B cell (primary cell): ENCODE data around the gene DRAXIN. TPM values are rescaled to one million over a fixed set of nuclear protein-coding genes. Genes with fewer than 3 reads are reported as not detected.

Experiments used
- ATAC-seq: fragments of 200-7000 bp; cut with Tn5 transposase; one replicate; pipeline ENCODE4 v1.10.0; 2021; ENCODE audit warnings: low read depth, mild to moderate bottlenecking, moderate number of reproducible peaks, moderate library complexity
- CTCF ChIA-PET: fragments of 350-600 bp; sonication (Branson Sonifier 250); formaldehyde crosslinking; loops from one replicate; lab custom pipeline; 2021; ENCODE audit warnings: antibody characterized with exemption, inconsistent platforms; lab: Charles Lee
- POLR2A ChIA-PET: fragments of 350-600 bp; sonication (Branson Sonifier 250); formaldehyde crosslinking; loops from one replicate; lab custom pipeline; 2021; ENCODE audit warnings: antibody characterized with exemption; lab: Charles Lee
- DNase-seq: peaks from one replicate; pipeline ENCODE4 v3.0.0; 2013
- H2AFZ ChIP-seq: 2 replicates; pipeline ENCODE4 v1.6.1; 2012; ENCODE audit warnings: mild to moderate bottlenecking, low read depth, low read length; ENCODE audit not compliant: insufficient read depth, poor library complexity, severe bottlenecking
- H3K27ac ChIP-seq, 2 donors: 1 replicate in 1 of 2; 2 replicates in 1 of 2; pipeline ENCODE4 v1.5.1; 2012 to 2013; ENCODE audit warnings: low read length in 2 of 2, mild to moderate bottlenecking in 2 of 2, moderate library complexity in 1 of 2
- H3K27me3 ChIP-seq, 4 experiments: fragments of 200-600 bp in 1 of 4; sonication (generic) in 1 of 4; replicated peaks in 1 of 4; 1 replicate in 2 of 4; 2 replicates in 2 of 4; pipeline versions ENCODE4 v1.6.1 to v1.7.0; 2013 to 2016; ENCODE audit warnings: low read length in 3 of 4, mild to moderate bottlenecking in 2 of 4, mixed read lengths in 1 of 4, moderate library complexity in 1 of 4; ENCODE audit not compliant: insufficient read depth in 4 of 4, control insufficient read depth in 3 of 4; ENCODE audit errors: control extremely low read depth in 1 of 4
- H3K36me3 ChIP-seq, 2 experiments: replicated peaks in 1 of 2; 1 replicate in 1 of 2; 2 replicates in 1 of 2; pipeline versions ENCODE4 v1.6.1 to v1.7.1; 2013; ENCODE audit warnings: low read length in 1 of 2; ENCODE audit not compliant: insufficient read depth in 2 of 2, control insufficient read depth in 1 of 2; ENCODE audit errors: control extremely low read depth in 1 of 2, extremely low read depth in 1 of 2
- H3K4me1 ChIP-seq, 2 donors: fragments of 200-600 bp in 1 of 2; sonication (generic) in 1 of 2; 1 replicate in 1 of 2; 2 replicates in 1 of 2; pipeline versions ENCODE4 v1.5.1 to v1.6.1; 2013 to 2017; ENCODE audit warnings: low read length in 2 of 2; ENCODE audit not compliant: control insufficient read depth in 2 of 2, insufficient read depth in 2 of 2
- H3K4me2 ChIP-seq: replicated peaks from 2 replicates; pipeline ENCODE3; 2012; ENCODE audit warnings: mild to moderate bottlenecking, low read depth, low read length; ENCODE audit not compliant: poor library complexity, severe bottlenecking
- H3K4me3 ChIP-seq, 5 experiments: fragments of 200-600 bp in 1 of 5; sonication (generic) in 1 of 5; 1 replicate in 3 of 5; 2 replicates in 2 of 5; pipeline versions ENCODE4 v1.5.1 to v1.7.0; 2011 to 2016; ENCODE audit warnings: low read length in 4 of 5, mild to moderate bottlenecking in 4 of 5, low read depth in 2 of 5, control low read depth in 1 of 5, moderate library complexity in 1 of 5; ENCODE audit not compliant: insufficient read depth in 1 of 5; ENCODE audit errors: control extremely low read depth in 1 of 5, extremely low read depth in 1 of 5
- H3K79me2 ChIP-seq: fragments of 200-600 bp; sonication (generic); one replicate; pipeline ENCODE4 v1.6.0; 2016; ENCODE audit warnings: low read length; ENCODE audit not compliant: control insufficient read depth, insufficient read depth
- H3K9ac ChIP-seq: fragments of 200-600 bp; sonication (generic); 2 replicates; pipeline ENCODE4 v1.6.1; 2017; ENCODE audit warnings: mild to moderate bottlenecking, low read length, moderate library complexity
- H3K9me3 ChIP-seq, 3 donors: one replicate each; pipeline versions ENCODE4 v1.6.1 to v1.7.1; 2013; ENCODE audit warnings: low read length in 2 of 3; ENCODE audit not compliant: control insufficient read depth in 2 of 3, insufficient read depth in 1 of 3; ENCODE audit errors: control extremely low read depth in 1 of 3
- H4K20me1 ChIP-seq: 2 replicates; pipeline ENCODE4 v1.6.0; 2012; ENCODE audit warnings: mild to moderate bottlenecking, low read length; ENCODE audit not compliant: insufficient read depth, control insufficient read depth, poor library complexity, severe bottlenecking
- H3K27ac Mint-ChIP-seq: one replicate; pipeline ENCODE4 v1.8.0; 2021; ENCODE audit warnings: mixed read lengths
- H3K27me3 Mint-ChIP-seq: one replicate; pipeline ENCODE4 v1.8.0; 2021; ENCODE audit warnings: mixed read lengths
- H3K4me1 Mint-ChIP-seq: one replicate; pipeline ENCODE4 v1.8.0; 2021; ENCODE audit warnings: mixed read lengths
- H3K4me3 Mint-ChIP-seq: one replicate; pipeline ENCODE4 v1.8.0; 2021; ENCODE audit warnings: mixed read lengths
- H3K9me3 Mint-ChIP-seq: one replicate; pipeline ENCODE4 v1.8.0; 2022; ENCODE audit warnings: mixed read lengths; ENCODE audit not compliant: insufficient read depth
- EZH2 ChIP-seq: IDR thresholded peaks from 2 replicates; pipeline ENCODE4 v1.6.1; 2012; ENCODE audit warnings: borderline replicate concordance, low read depth, mild to moderate bottlenecking, moderate library complexity, low read length; ENCODE audit not compliant: insufficient read depth, poor library complexity, severe bottlenecking
- WGBS: methylation state at CpG from one replicate; pipeline ENCODE4 v1.1.5; 2013; ENCODE audit warnings: missing lambda C conversion rate; ENCODE audit not compliant: insufficient coverage; 5-methylcytosine and 5-hydroxymethylcytosine counted together
- intact Hi-C: fragments of 100-400 bp; cut with micrococcal nuclease; formaldehyde crosslinking; loops from one replicate; pipeline ENCODE4 v1.10.0; 2022
- polyA plus RNA-seq: library from polyadenylated mRNA; depleted of rRNA; stranded (reverse); fragments of >200 nt; gene quantifications from 2 replicates; pipeline ENCODE4 v1.2.3, GENCODE V29; 2012
- total RNA-seq, 2 donors: library from RNA; stranded (reverse); fragments of 120-200 nt in 1 of 2; gene quantifications; 1 replicate in 1 of 2; 2 replicates in 1 of 2; pipeline versions ENCODE4 v1.2.3 to v1.2.4, GENCODE V29; 2013 to 2022
- TF ChIP-seq, protein P1 (sequence below): fragments of 200-600 bp; IDR thresholded peaks from one replicate; pipeline ENCODE4 v1.8.0; 2022; ENCODE audit warnings: antibody characterized with exemption, mild to moderate bottlenecking

Gene DRAXIN
- total and polyA plus RNA-seq, 2 donors (not counting 1 experiment from before 2014, with no cell fraction given): 0.21 to 0.30 TPM

DNA sequence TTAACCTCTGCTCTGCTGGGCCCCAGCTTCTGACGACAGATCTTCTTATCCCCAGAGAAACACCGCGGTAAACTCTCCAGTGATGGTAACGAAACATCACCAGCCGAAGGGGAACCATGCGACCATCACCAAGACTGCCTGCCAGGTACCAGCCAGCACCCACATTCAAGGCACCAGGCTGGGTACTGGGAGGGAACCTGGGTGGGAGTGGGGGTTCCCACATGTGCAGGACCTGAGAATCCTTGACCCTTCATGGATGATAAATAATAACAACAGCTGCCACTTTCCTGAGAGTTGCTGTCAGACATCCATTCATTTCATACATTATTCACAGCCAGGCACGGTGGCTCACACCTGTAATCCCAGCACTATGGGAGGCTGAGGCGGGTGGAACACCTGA is 20.8 kb downstream of the DRAXIN start:
- POLR2A ChIA-PET: no interaction called here

DNA sequence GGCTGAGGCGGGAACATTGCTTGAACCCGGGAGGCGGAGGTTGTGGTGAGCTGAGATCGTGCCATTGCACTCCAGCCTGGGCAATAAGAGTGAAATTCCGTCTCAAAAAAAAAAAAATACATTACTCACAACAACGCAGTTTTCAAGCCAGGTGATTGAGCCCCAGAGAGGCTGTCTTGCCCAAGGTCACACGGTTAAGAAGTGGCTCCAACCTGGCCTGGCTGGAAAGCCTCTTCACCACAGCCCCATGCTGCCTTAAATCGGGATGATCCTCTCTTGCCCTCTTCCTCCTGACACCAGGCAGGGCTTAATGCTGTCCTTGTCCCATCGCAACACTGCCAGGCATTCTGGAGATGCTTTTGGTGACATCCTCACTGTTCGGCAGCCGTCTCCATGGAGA is 21.6 kb downstream of the DRAXIN start:
- Mint-ChIP-seq H3K9me3 (no peaks in the 10 kb centered on the region), H3K27ac (no peak overlapping the region), H3K4me3 (no peak overlapping the region), H3K27me3 (peaks cover 6% of the 10 kb centered on the region), H3K4me1 (no peaks in the 10 kb centered on the region)
- no peak overlapping the region for H3K27ac ChIP-seq
- H3K9ac ChIP-seq: no peak overlapping the region
- H3K4me3 ChIP-seq: no peak overlapping the region
- CTCF ChIA-PET: interaction anchor here (0.8 to 1.3 kb wide), 2 partner anchors 49 to 675 kb away, joined by 4 read pairs; partner anchors contain the start of gene FBXO6
- H3K36me3 ChIP-seq: no peaks in the 10 kb centered on the region
- intact Hi-C loops: no loop called here
- H3K4me2 ChIP-seq: no peak overlapping the region
- peaks cover 0 to 3% (median 0%) of the 10 kb centered on the region in 4 experiments for H3K27me3 ChIP-seq
- H3K79me2 ChIP-seq: no peaks in the 10 kb centered on the region
- TF ChIP-seq, protein P1, sequence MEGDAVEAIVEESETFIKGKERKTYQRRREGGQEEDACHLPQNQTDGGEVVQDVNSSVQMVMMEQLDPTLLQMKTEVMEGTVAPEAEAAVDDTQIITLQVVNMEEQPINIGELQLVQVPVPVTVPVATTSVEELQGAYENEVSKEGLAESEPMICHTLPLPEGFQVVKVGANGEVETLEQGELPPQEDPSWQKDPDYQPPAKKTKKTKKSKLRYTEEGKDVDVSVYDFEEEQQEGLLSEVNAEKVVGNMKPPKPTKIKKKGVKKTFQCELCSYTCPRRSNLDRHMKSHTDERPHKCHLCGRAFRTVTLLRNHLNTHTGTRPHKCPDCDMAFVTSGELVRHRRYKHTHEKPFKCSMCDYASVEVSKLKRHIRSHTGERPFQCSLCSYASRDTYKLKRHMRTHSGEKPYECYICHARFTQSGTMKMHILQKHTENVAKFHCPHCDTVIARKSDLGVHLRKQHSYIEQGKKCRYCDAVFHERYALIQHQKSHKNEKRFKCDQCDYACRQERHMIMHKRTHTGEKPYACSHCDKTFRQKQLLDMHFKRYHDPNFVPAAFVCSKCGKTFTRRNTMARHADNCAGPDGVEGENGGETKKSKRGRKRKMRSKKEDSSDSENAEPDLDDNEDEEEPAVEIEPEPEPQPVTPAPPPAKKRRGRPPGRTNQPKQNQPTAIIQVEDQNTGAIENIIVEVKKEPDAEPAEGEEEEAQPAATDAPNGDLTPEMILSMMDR: no peak
- no peak for TF ChIP-seq EZH2
- ATAC-seq (no peak), DNase-seq (no peak)
- no peaks in the 10 kb centered on the region for H3K4me1 ChIP-seq
- POLR2A ChIA-PET: no interaction called here
- no peak overlapping the region for H2AFZ ChIP-seq
- no peaks in the 10 kb centered on the region for H4K20me1 ChIP-seq
- H3K9me3 ChIP-seq: no peaks in the 10 kb centered on the region
- WGBS: 74% methylated on average over 10 of the region's 11 CpGs

More for the DNA sequence above, 20.8 kb downstream of the DRAXIN start:
- H3K36me3 ChIP-seq: no peaks in the 10 kb centered on the region
- H3K27me3 ChIP-seq: peaks cover 0 to 3% (median 0%) of the 10 kb centered on the region in 4 experiments
- Mint-ChIP-seq H3K9me3 (no peaks in the 10 kb centered on the region), H3K27me3 (peaks cover 6% of the 10 kb centered on the region), H3K27ac (no peak overlapping the region), H3K4me3 (no peak overlapping the region), H3K4me1 (no peaks in the 10 kb centered on the region)
- CTCF ChIA-PET: interaction anchor here (0.6 to 1.3 kb wide), 4 partner anchors 11 to 674 kb away, joined by 3 to 5 read pairs (median 4); partner anchors contain the start of gene FBXO6
- intact Hi-C loops: no loop called here
- H4K20me1 ChIP-seq: no peaks in the 10 kb centered on the region
- H3K9ac ChIP-seq: no peak overlapping the region
- ATAC-seq: no peak
- TF ChIP-seq, protein P1: no peak
- no peak for TF ChIP-seq EZH2
- no peak for DNase-seq
- 93% methylated on average over 4 of the region's 8 CpGs for WGBS
- no peak overlapping the region for H3K27ac ChIP-seq
- no peak overlapping the region for H3K4me3 ChIP-seq
- H3K9me3 ChIP-seq: no peaks in the 10 kb centered on the region
- H3K4me1 ChIP-seq: no peaks in the 10 kb centered on the region
- no peaks in the 10 kb centered on the region for H3K79me2 ChIP-seq
- no peak overlapping the region for H2AFZ ChIP-seq
- H3K4me2 ChIP-seq: no peak overlapping the region
